Central memory CD8-positive, alpha-beta T cell (primary cell): ENCODE results near the gene SEMA3E.

Experiments used
- ATAC-seq: fragments of 150-1000 bp; cut with Tn5 transposase; replicated peaks from 2 replicates; pipeline ENCODE4 v1.10.0; 2022; ENCODE audit warnings: mild to moderate bottlenecking, moderate FRiP score, moderate number of reproducible peaks; ENCODE audit not compliant: poor library complexity, severe bottlenecking; ENCODE audit errors: extremely low read depth
- DNase-seq, 2 donors: peaks; one replicate each; pipeline ENCODE4 v3.0.0; 2021; ENCODE audit warnings: low spot score in 2 of 2
- H3K27ac Mint-ChIP-seq: one replicate; pipeline ENCODE4 v1.8.0; 2022; ENCODE audit warnings: low read depth, mild to moderate bottlenecking, moderate library complexity, mixed read lengths
- H3K27me3 Mint-ChIP-seq: one replicate; pipeline ENCODE4 v1.8.0; 2022; ENCODE audit warnings: mixed read lengths
- H3K36me3 Mint-ChIP-seq: one replicate; pipeline ENCODE4 v1.8.0; 2022; ENCODE audit warnings: mild to moderate bottlenecking, moderate library complexity, mixed read lengths; ENCODE audit not compliant: insufficient read depth
- H3K4me1 Mint-ChIP-seq: one replicate; pipeline ENCODE4 v1.8.0; 2022; ENCODE audit warnings: mixed read lengths
- H3K4me3 Mint-ChIP-seq: one replicate; pipeline ENCODE4 v1.8.0; 2022; ENCODE audit warnings: mild to moderate bottlenecking, moderate library complexity, mixed read lengths
- H3K9me3 Mint-ChIP-seq: one replicate; pipeline ENCODE4 v1.8.0; 2022; ENCODE audit warnings: mixed read lengths

SEMA3E gene

DNA sequence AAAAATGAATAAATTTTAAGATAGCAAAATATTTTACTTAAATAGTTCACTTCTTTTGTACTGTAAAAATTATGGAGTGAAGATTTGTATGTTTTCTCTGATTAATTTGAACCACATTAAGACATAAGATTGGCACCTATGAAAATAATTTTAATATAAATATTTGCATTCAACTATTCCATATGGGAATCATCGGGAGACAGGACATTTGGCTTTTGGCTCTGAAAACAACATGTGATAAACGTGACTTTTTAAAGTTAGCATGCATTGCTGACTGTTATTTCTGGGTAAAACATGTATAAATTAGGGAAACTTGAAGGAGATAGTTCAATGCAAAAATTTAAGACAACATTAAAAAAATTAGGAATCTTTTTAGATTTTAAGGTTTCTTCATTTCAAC is 117.2 kb downstream of the SEMA3E start:
- no peak overlapping the region for H3K4me3 Mint-ChIP-seq
- no peak overlapping the region for H3K27ac Mint-ChIP-seq
- peaks cover under 1% of the 10 kb centered on the region for H3K9me3 Mint-ChIP-seq
- no peaks in the 10 kb centered on the region for H3K27me3 Mint-ChIP-seq
- ATAC-seq, result no peak
- H3K4me1 Mint-ChIP-seq, result no peaks in the 10 kb centered on the region
- DNase-seq, result no peak
- no peaks in the 10 kb centered on the region for H3K36me3 Mint-ChIP-seq

DNA sequence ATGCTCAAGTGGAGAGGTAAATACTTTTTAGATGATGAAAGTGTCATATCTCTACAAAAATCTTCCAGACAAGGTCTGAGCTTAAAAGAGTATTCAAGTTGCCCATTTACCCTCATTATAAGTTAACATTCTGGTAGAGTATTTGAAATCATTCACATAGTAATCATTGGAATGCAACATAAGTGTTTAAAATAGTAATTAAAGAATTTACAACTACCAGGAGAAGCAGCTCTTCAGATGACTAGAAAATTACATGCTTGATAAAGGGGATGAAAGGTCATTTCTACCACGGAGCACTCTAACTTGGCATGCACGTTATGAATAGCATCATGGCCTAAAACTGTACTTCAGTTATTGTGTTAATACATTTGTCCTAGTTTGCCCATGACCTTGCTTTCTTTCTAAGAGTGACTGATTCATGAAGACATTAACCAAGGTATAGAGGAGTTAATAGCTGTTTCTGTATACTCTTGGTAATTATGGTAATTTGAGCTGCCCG is 120.0 kb downstream of the SEMA3E start:
- DNase-seq (no peak), ATAC-seq (no peak)
- H3K4me1 Mint-ChIP-seq, result no peaks in the 10 kb centered on the region
- H3K9me3 Mint-ChIP-seq, result peaks cover 6% of the 10 kb centered on the region
- no peaks in the 10 kb centered on the region for H3K27me3 Mint-ChIP-seq
- H3K4me3 Mint-ChIP-seq, result no peak overlapping the region
- no peak overlapping the region for H3K27ac Mint-ChIP-seq
- no peaks in the 10 kb centered on the region for H3K36me3 Mint-ChIP-seq

DNA sequence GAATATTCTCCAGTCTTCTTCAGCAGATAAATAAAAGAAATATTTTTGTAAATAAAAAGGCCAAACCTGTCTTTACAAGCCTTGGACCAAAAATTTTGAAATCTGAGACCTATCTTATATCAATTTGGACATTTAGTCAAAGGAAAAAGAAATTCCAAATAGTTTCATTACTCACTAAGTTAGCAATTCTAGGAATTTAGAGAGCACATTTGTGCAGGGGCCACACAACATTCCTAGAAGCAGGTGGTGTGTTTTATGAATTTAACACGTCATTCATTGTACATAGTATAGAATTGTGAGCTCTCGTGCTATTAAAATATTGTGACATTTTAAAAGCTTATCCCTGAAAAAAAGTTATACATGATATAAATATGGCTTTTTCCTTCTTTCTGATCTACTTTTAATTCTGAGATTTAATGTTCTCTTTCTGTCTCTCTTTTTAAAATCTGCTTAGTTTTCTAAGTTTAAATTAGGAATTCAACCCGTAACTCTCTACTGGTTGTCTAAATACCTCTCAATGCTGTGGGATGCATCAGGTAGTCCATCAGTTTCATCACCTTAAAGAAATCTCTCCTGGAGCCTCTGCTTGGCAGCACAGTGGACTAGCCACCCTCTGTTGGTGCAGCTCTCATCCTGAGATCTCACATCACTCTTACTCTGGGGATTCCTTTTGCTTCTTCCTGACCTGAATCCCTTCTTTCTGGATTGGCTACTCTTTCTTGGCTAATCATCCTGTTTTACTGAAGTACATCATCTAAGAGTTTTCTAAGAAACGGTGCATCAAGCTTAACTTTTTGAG is 124.5 kb downstream of the SEMA3E start:
- no peaks in the 10 kb centered on the region for H3K27me3 Mint-ChIP-seq
- DNase-seq, result no peak
- peaks cover 9% of the 10 kb centered on the region for H3K9me3 Mint-ChIP-seq
- no peak for ATAC-seq
- no peaks in the 10 kb centered on the region for H3K36me3 Mint-ChIP-seq
- no peak overlapping the region for H3K4me3 Mint-ChIP-seq
- H3K27ac Mint-ChIP-seq, result no peak overlapping the region
- H3K4me1 Mint-ChIP-seq, result no peaks in the 10 kb centered on the region

DNA sequence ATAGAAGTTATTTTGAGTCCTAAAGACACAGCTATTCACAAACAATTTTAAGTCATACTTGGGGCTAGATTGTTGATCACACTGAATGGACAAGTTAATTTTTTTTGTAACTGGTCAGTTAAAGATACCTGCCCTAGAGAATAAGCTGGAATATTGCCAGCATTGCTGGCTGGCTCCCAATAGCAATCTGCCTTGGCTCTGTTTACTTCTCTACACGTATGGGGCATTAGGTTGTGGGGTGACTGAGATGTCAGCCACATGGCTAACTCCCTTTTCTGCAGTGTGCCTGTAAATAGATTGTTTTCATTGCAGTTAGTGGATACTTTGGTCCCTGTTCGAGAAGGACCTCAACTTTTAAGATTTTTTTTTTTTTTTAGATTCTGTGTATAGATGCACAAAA is 128.2 kb downstream of the SEMA3E start:
- ATAC-seq, result no peak
- Mint-ChIP-seq H3K9me3 (peaks cover 16% of the 10 kb centered on the region), H3K27ac (no peak overlapping the region), H3K4me1 (no peaks in the 10 kb centered on the region), H3K36me3 (no peaks in the 10 kb centered on the region), H3K4me3 (no peak overlapping the region), H3K27me3 (no peaks in the 10 kb centered on the region)
- DNase-seq, result no peak

DNA sequence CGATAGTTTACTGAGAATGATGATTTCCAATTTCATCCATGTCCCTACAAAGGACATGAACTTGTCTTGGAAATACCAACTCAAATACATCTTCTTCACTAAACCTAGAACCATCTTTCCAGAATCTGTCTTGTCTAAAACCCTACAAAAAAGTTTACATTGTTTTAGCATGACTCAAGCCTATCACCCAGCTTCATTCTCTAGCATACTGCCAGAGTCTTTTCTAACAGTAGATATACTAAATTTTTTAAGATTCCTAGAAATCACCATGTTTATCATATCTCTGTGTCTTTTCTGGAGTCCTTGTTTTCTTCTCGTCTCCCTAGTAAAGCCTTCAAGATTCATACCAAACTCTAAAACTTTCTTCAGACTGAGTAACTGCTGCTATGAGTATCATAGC is 129.7 kb downstream of the SEMA3E start:
- Mint-ChIP-seq H3K36me3 (no peaks in the 10 kb centered on the region), H3K27me3 (no peaks in the 10 kb centered on the region), H3K4me1 (no peaks in the 10 kb centered on the region), H3K27ac (no peak overlapping the region), H3K4me3 (no peak overlapping the region), H3K9me3 (peaks cover 11% of the 10 kb centered on the region)
- ATAC-seq (no peak), DNase-seq (no peak)

DNA sequence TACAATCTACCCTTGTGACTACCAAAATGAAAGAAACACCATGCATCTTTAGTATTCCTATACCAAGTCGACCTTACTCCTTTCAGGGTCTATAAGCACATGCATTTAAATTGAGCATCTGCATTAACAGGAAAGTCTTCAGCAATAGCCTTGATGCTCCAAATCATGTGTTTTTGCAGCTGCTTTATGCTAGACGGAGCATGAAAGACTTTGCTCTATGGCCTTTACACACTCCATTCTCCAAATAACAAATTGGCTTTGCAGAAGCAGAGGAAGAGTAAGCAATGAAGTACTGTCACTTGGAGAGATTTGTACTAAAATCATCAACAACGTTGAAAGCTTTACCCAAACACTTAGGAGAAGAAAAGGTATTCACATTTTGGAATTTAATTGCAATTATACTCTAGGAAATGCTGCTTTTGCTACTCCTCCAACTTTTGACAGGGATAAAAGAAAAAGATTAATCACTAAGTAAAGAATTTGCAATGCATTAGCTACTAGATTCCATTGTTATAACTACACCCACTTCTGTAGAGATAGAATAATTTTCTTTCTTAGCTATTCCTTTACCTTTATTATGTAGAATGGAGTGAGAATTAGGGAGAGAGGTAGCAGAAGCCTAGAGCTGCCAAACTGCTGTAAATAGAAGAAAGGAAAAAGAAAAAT is 131.8 kb downstream of the SEMA3E start:
- peaks cover 18% of the 10 kb centered on the region for H3K9me3 Mint-ChIP-seq
- no peak overlapping the region for H3K4me3 Mint-ChIP-seq
- no peaks in the 10 kb centered on the region for H3K36me3 Mint-ChIP-seq
- no peaks in the 10 kb centered on the region for H3K27me3 Mint-ChIP-seq
- ATAC-seq (no peak), DNase-seq (no peak)
- H3K27ac Mint-ChIP-seq, result no peak overlapping the region
- no peaks in the 10 kb centered on the region for H3K4me1 Mint-ChIP-seq

DNA sequence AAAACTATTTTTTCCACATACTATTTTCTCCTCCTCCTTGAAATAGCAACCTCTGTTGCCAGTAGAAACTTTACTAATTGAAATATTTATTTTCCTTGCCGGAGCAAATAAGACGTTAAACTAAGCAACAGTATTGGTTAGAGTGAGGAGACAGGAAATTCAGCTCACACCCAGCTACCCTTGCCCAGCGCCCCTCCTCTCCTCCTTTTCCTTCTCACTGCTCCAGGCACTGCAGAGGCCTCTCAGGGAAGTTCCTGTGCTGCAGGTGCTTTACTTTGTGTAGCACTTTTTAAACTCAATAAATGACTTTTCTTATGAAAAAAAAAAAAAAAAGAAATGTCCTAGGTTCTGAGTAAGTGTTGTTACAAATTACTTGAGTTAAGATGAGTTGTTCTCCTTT is 134.0 kb downstream of the SEMA3E start:
- no peak for ATAC-seq
- Mint-ChIP-seq H3K36me3 (no peaks in the 10 kb centered on the region), H3K27ac (no peak overlapping the region), H3K9me3 (peaks cover 20% of the 10 kb centered on the region), H3K4me1 (no peaks in the 10 kb centered on the region), H3K27me3 (no peaks in the 10 kb centered on the region), H3K4me3 (no peak overlapping the region)
- no peak for DNase-seq

DNA sequence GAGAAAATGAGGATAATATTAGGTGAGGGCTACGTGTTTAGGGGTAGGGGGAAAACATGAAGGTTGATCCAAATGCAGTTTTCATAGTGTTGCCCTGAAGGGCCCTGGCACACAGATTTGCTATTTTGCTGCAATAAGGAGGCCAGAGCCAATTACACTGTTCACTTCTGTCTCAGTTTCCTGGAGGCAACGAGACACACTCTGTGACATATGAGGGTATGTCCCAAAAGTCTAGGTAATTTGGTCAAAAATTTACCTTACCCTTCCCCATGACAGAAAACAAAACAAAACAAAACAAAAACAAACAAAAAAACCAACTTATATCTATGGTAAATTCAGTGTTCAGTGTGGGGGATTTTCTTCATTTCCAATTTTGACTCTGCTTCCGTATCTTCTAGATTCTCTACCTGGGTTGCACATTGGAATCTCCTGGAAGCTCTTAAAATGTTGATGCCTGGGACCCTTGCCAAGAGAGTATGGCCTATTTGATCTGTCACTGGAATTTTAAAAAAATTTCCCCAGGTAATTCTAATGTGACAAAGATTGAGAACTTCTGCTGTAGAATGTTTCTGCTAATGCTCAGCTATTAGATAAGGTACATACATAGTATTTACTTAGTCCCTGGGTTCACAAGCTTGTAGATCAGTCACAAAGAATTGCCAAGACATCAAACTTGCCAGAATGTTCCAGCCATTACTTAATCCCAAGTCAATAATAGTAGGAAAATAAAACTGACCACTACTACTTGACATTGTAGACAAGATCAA is 139.5 kb downstream of the SEMA3E start:
- H3K36me3 Mint-ChIP-seq, result no peaks in the 10 kb centered on the region
- ATAC-seq (no peak), DNase-seq (no peak)
- no peaks in the 10 kb centered on the region for H3K27me3 Mint-ChIP-seq
- H3K4me3 Mint-ChIP-seq, result no peak overlapping the region
- no peak overlapping the region for H3K27ac Mint-ChIP-seq
- no peaks in the 10 kb centered on the region for H3K4me1 Mint-ChIP-seq
- H3K9me3 Mint-ChIP-seq, result peaks cover 19% of the 10 kb centered on the region

DNA sequence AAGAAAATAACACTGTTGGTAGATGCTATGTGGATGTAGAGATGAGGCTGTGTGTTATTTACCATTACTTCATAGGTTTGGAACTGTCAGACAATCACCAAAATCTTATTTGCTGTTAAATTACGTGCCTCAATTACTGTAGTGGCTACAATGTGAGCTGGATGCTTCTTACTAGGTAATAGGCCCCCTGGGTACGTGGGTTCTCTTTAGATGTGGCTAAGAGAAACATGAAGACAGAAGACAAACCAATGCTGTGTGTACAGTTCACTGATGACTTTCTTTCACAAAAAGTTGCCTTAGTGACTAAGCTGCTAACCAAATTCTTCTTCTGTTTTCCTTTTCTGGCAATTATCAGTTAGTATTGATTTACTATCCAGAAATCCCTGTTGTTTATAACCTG is 144.6 kb downstream of the SEMA3E start:
- Mint-ChIP-seq H3K9me3 (peaks cover 15% of the 10 kb centered on the region), H3K27me3 (no peaks in the 10 kb centered on the region), H3K36me3 (no peaks in the 10 kb centered on the region), H3K27ac (no peak overlapping the region), H3K4me3 (no peak overlapping the region), H3K4me1 (no peaks in the 10 kb centered on the region)
- no peak for ATAC-seq
- DNase-seq, result no peak

DNA sequence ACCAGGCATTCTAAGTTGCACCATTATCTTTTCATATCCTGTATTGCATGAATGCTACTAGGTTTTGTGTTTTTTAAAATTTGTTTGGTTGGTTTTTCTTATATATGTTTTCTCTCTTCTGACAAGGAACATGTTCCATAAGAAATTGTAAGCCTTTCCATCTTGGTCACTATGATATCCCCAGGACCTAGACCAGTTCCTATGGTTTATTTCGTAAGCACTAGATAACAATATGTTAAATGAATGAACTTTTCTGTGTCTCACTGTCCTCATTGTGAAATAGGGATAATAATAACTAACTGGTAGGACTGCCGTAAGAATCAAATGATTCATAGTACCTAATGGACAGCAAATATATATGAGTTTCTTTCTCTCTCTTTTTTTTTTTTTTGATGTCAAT is 146.3 kb downstream of the SEMA3E start:
- DNase-seq (no peak), ATAC-seq (no peak)
- Mint-ChIP-seq H3K4me1 (no peaks in the 10 kb centered on the region), H3K4me3 (no peak overlapping the region), H3K27ac (no peak overlapping the region), H3K36me3 (no peaks in the 10 kb centered on the region), H3K9me3 (peaks cover 15% of the 10 kb centered on the region), H3K27me3 (no peaks in the 10 kb centered on the region)

DNA sequence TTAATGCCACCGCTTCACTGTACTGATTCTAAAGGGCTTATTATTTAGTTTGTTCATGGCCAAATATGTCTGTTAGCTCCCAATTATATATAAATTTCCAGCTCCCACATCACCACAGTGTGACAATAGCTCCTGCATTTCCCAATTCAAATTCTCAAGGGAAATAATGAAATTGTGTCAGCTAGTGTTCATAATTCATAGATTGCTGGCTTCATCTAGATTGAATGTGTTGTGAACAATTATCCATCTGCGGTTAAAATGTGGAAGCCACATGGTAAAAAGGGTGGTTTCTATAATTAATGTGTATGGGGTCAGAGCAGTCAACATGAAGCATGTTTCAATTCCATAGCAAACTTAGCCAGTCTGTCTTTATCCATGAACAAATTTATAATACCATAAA is 154.3 kb downstream of the SEMA3E start:
- Mint-ChIP-seq H3K4me1 (no peaks in the 10 kb centered on the region), H3K27ac (no peak overlapping the region), H3K27me3 (no peaks in the 10 kb centered on the region), H3K36me3 (no peaks in the 10 kb centered on the region), H3K9me3 (no peaks in the 10 kb centered on the region), H3K4me3 (no peak overlapping the region)
- ATAC-seq, result no peak
- no peak for DNase-seq

DNA sequence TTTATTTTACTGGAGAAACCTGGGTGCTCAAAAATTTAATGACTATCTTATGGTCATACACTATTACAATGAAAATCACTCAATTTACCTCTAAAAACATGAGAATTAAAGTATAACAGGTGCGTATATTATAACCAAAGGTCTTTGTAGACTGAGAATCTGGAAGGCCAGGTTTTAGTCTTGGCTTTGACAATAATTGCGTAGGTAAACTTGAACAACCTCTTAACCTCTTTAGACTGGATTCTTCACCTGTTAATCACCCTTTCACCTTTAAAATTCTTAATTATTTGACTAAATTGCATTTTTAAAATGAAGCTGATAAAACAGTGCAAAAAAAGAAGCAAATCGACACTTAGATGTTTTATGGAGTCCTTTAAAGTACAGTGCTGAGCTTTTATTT is 156.1 kb downstream of the SEMA3E start:
- no peaks in the 10 kb centered on the region for H3K4me1 Mint-ChIP-seq
- H3K4me3 Mint-ChIP-seq, result no peak overlapping the region
- H3K36me3 Mint-ChIP-seq, result no peaks in the 10 kb centered on the region
- H3K27ac Mint-ChIP-seq, result no peak overlapping the region
- DNase-seq (no peak), ATAC-seq (no peak)
- H3K27me3 Mint-ChIP-seq, result no peaks in the 10 kb centered on the region
- H3K9me3 Mint-ChIP-seq, result peaks cover 11% of the 10 kb centered on the region

DNA sequence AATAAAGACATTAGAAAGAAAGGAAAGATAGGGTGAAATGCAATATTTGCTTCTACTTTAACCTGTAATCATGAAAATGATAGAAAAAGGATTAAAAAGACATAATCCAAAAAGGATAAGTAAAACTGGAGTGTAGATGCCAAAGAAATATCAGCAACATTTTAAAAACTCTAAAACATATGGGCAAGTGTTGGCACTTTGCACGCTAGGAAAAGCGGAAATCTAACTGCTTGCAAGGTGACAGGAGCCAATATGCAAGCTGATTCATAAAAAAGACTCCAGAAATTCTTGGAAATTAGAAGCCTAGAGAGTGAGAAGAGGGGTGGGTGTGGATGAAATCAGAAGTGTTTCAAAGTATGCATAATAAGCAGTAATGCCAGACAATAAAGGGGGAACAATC is 161.1 kb downstream of the SEMA3E start:
- H3K27ac Mint-ChIP-seq, result no peak overlapping the region
- ATAC-seq (no peak), DNase-seq (no peak)
- no peaks in the 10 kb centered on the region for H3K27me3 Mint-ChIP-seq
- H3K4me1 Mint-ChIP-seq, result no peaks in the 10 kb centered on the region
- no peak overlapping the region for H3K4me3 Mint-ChIP-seq
- peaks cover 1% of the 10 kb centered on the region for H3K36me3 Mint-ChIP-seq
- H3K9me3 Mint-ChIP-seq, result peaks cover 30% of the 10 kb centered on the region
